NK-92 treated with Interleukin-12 subunit alpha and Interleukin-12 subunit beta, amount 100 ng/mL, for 24 hours (cell line): ENCODE data around the gene LIMCH1.
"Not testable (repeated sequence)": the region's sequence is repeated elsewhere in the genome, so short reads cannot be mapped to it uniquely, and the experiment has no call there.

Experiments used
- DNase-seq: peaks from one replicate; lab custom pipeline; 2025; lab: John Stamatoyannopoulos, UW

LIMCH1 gene, protein sequence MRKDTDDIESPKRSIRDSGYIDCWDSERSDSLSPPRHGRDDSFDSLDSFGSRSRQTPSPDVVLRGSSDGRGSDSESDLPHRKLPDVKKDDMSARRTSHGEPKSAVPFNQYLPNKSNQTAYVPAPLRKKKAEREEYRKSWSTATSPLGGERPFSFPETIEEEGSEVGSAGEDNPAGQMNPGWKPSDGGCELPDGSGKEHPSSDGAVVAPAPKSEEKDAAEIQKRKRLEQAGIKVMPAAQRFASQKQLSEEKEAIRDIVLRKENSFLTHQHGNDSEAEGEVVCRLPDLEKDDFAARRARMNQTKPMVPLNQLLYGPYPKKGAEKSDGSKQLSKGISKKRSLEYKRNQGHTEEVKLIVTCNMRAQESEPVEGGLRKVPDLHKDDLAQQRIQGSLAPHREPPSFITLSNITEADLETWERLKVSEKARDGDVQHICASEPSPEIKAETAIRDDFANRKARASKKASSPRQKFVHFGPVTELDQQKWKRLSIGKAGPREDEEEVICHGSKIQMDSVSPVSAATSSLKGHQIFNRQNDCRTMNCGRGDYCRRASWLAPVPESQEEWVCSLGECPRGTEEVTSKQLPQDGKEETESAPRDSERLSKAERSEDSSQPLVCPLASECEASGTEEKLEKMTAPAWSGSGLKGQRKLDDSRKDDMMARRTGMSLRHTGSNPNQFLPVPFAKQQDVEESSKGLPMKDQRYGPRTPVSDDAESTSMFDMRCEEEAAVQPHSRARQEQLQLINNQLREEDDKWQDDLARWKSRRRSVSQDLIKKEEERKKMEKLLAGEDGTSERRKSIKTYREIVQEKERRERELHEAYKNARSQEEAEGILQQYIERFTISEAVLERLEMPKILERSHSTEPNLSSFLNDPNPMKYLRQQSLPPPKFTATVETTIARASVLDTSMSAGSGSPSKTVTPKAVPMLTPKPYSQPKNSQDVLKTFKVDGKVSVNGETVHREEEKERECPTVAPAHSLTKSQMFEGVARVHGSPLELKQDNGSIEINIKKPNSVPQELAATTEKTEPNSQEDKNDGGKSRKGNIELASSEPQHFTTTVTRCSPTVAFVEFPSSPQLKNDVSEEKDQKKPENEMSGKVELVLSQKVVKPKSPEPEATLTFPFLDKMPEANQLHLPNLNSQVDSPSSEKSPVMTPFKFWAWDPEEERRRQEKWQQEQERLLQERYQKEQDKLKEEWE (N-terminal part only)

GRCh38 chr4:41538017-41538733 is at the start of gene LIMCH1:
Gene LIMCH1, plus strand, starts transcription at chr4:41538157. Its CDS starts 67,839 bp downstream, at chr4:41605996.
- no peak for DNase-seq

GRCh38 chr4:41491081-41491576 is 46.8 kb upstream of the LIMCH1 start:
- DNase-seq: not testable (repeated sequence)

- DNase-seq: no peak
Measured at GRCh38 chr4:41496977-41497376, 41.0 kb upstream of the LIMCH1 start.

DNA sequence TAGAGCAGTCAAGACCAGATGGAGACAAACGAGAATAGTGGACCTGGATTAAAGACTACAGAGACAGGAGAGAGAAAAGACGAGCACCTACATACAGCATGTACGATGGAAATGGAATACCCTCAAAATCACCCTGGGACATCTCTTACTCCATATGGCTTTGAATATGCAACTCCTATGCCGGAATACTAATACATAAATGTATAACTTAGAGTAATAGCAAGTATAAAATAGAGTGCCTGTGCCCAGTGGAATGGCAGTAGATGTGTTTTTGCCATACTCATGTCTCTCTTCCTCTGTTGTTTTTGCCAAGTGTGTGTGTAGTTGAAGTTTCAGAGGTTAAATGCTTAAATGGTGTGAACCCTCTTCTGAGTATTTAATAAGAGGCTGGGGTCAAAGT is 39.8 kb upstream of the LIMCH1 start:
- no peak for DNase-seq

- DNase-seq: no peak
Measured at GRCh38 chr4:41504167-41504818, 33.7 kb upstream of the LIMCH1 start.

GRCh38 chr4:41505161-41505661 is 32.7 kb upstream of the LIMCH1 start:
- DNase-seq: no peak

GRCh38 chr4:41506130-41506529 is 31.8 kb upstream of the LIMCH1 start:
- DNase-seq: no peak

DNA sequence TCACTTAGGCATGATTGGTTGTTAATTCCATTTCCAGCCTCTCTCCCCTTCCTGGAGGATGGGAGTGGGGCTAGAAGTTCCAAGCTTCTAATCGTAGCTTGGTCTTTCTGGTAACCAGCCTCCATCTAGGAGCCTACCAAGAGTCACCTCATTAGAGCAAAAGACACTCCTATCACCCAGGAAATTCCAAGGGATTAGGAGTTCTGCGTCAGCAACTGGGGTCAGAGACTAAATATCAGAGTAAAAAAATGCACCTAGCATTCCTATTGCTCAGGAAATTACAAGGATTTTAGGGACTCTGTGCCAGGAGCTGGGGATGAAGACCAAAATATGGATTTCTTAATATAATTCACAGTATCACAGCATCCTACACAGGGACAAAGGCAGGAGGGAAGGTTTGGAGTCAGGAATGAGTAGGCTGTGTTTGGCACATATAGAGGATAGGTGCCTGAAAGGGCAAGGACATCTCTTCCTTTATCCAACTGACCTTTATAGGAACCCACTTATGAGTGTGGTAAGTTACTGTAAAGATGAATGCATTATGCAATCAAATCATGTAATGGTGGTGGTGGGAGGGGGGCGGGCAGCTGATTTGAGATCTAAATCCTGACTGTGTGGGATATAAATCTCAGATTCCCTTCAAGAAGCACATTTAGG is 30.5 kb upstream of the LIMCH1 start:
- DNase-seq: no peak

DNA sequence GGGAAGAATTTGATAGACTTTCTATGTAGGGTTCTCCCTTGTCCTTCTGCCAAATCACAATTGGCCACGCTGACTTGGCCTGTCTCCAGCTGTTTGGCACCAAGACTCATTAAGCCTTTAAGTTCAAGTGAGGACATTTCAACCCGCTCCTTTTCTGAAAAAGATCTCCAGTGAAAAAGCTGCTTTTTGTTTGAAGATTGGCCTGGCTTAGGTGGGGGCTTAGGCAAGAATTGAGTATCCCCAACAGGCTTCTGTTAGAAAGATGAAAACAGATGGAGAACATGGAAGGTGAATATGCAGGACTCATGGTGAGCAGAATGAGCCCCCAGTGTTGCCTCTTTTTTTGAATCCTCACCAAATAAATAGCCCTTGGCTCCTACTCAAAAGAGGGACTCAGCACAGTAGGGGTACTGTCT is 28.5 kb upstream of the LIMCH1 start:
- DNase-seq: no peak

DNA sequence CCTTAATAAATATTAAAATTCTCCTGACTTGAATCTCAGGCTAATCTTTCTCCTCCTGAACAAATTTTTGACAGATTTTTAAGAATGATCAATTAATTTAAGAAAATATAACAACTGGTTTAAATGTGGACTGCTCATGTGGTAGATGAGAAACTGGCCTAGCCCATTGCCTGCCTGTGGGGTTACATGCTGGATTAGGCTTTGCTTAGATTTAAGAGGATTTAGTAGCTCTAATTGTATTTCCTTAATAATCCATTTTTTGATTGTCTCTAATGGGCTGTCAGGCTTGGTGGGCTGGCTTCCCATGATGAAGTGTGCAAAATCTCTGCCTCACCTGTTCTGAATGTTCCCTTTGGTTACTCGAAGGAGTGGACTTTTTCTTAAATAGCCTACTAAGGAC is 27.8 kb upstream of the LIMCH1 start:
- DNase-seq: no peak

DNA sequence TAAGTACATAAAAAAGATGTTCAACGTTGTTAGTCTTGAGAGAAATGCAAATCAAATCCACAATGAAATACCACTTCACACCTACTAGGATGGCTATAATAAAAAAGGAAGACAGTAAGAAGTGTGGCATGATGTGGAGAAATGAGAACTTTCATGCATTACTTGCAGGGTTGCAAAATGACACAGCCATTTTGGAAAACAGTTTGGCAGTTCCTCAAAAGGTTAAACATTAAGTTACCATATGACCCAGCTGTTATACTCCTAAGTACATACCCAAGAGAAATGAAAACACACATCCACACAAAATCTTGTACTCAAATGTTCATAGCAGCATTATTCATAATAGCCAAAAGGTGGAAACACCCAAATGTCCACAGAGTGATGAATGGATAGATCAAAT is 25.8 kb upstream of the LIMCH1 start:
- DNase-seq: no peak

GRCh38 chr4:41512596-41512995 is 25.4 kb upstream of the LIMCH1 start:
- DNase-seq: no peak

GRCh38 chr4:41514169-41514568 is 23.8 kb upstream of the LIMCH1 start:
- no peak for DNase-seq

DNA sequence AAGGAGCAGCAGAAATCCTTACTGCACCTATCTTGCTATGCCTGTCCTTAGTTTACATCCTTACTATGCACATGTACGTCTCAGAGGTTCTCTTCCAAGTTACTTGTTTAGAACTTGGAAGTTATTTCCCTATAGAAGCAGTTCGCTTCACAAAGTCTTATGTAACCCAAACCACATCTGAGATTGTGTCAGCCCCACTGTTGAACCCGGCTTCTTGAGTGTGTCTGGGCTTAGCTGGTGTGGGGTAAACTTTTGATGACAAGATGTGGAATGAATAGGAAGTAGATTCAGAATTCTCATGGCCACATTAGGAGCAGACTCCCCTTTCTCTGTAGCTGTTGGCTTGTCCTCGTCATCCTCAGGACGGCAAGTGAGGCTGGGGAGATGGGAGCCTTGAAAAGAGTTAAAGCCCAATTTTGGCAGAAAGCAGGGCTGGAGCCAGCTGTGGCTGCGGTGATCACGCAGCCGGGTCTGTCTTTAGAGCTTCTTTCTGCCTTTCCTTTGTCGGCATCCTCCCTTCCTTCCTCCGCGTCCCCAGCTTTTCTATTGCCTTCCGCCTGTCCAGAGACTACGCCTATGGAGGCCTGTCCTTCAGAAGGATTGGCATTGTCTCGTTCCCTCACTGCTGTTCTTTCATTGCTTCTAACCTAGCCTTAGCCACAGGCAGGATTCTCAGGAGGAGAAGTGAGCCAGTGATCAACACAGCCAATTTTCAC is 23.0 kb upstream of the LIMCH1 start:
- no peak for DNase-seq

DNA sequence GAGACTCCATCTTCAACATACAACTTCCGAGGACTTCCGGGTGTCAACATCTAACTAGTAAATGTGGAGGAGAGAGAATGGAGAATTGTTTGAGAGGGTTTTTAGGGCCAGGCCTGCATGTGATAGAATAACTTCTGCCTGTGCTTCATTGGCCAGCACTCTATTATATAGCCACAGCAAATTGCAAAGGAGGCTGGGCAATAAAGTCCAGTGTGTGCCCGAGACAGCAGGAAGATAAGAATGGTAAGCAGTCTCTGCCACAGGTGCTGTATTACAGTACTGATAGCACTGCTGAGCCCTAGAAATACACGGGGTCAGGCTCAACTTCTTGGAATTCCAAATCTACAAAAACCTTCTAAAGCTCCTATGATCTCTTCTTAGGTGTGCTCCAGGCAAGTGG is 20.8 kb upstream of the LIMCH1 start:
- DNase-seq: no peak

DNA sequence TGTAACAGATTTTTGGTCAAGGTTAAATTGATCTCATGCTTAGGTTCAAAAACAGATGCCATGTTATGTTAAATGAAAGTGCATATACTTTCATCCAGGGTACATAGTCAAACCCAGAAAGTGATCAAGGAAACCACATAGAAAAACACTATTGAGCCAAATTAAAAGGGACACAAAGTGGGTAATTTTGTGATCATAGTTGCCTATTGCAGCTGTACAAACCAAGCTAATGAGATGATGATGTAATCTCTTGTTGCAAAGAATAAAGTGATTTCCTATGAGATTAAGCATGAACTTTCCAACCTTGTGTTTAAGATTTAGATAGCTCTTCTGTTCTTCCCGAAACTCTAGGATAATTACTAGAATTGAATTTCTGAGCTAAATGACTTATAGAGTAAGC is 20.2 kb upstream of the LIMCH1 start:
- no peak for DNase-seq

DNA sequence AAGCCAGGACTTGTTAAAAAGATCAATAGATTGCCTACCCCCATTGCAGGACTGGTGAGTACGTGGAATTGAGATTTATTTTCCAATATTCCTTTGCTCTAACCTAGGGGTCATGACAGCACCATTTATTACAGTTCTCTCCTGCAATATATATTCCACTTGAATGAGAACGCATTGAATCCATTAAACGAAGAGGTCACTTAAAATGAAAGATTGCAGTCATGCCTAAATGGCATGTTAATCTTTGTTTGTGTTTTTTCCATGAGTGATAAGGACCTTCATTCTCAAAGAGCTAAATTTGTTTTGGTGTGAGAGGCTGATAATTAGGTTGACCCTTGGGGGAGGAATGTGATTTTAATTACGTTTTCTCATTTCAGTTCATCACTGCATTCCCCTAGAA is 13.5 kb upstream of the LIMCH1 start:
- no peak for DNase-seq

GRCh38 chr4:41525129-41525528 is 12.8 kb upstream of the LIMCH1 start:
- DNase-seq: no peak

GRCh38 chr4:41526628-41527027 is 11.3 kb upstream of the LIMCH1 start:
- DNase-seq: no peak
